HEK293T (cell line): Measurements from ENCODE around the gene CHCHD1.
A peak's percentile ranks its signal among the peaks of the same experiment; 100 is the strongest.
"Not testable (repeated sequence)": the region's sequence is repeated elsewhere in the genome, so short reads cannot be mapped to it uniquely, and the experiment has no call there.

Source experiments
- CTCF ChIA-PET: fragments of 350-600 bp; formaldehyde crosslinking; extraction: SDS; loops from one replicate; lab custom pipeline; 2021; ENCODE audit warnings: antibody characterized with exemption, inconsistent platforms; lab: Yijun Ruan, JAX
- POLR2A ChIA-PET: fragments of 350-600 bp; formaldehyde crosslinking; extraction: SDS; loops from one replicate; lab custom pipeline; 2020; ENCODE audit warnings: antibody characterized with exemption, inconsistent platforms; lab: Yijun Ruan, JAX
- DNase-seq: peaks from one replicate; pipeline ENCODE4 v3.0.0; 2012; ENCODE audit warnings: mixed read lengths; ENCODE audit errors: extremely low spot score
- ARNT ChIP-seq: fragments of 450-650 bp; IDR thresholded peaks from 2 replicates; pipeline ENCODE4 v1.6.1; 2017; ENCODE audit warnings: mild to moderate bottlenecking
- BHLHE40 ChIP-seq: fragments of 450-650 bp; IDR thresholded peaks from 2 replicates; pipeline ENCODE4 v1.6.1; 2016; ENCODE audit warnings: mild to moderate bottlenecking, moderate library complexity, borderline replicate concordance
- CTBP1 ChIP-seq: fragments of 450-650 bp; IDR thresholded peaks from 2 replicates; pipeline ENCODE4 v1.6.1; 2016; ENCODE audit warnings: borderline replicate concordance
- ELF4 ChIP-seq: fragments of 450-650 bp; IDR thresholded peaks from 2 replicates; pipeline ENCODE4 v1.6.1; 2017; ENCODE audit warnings: antibody characterized with exemption
- FOXA1 ChIP-seq: fragments of 450-650 bp; IDR thresholded peaks from 2 replicates; pipeline ENCODE4 v1.6.1; 2016; ENCODE audit warnings: mild to moderate bottlenecking
- FOXK2 ChIP-seq: fragments of 450-650 bp; IDR thresholded peaks from 2 replicates; pipeline ENCODE4 v1.6.1; 2016; ENCODE audit warnings: mild to moderate bottlenecking
- FOXM1 ChIP-seq: fragments of 450-650 bp; IDR thresholded peaks from 2 replicates; pipeline ENCODE4 v1.6.1; 2017; ENCODE audit warnings: mild to moderate bottlenecking, borderline replicate concordance
- HDGF ChIP-seq: fragments of 450-650 bp; IDR thresholded peaks from 2 replicates; pipeline ENCODE4 v1.6.1; 2017; ENCODE audit warnings: antibody characterized with exemption, borderline replicate concordance
- L3MBTL2 ChIP-seq: fragments of 450-650 bp; conservative IDR thresholded peaks from 2 replicates; pipeline ENCODE4 v1.6.1; 2016; ENCODE audit warnings: mild to moderate bottlenecking
- LEF1 ChIP-seq: fragments of 450-650 bp; IDR thresholded peaks from 2 replicates; pipeline ENCODE4 v1.6.1; 2017; ENCODE audit warnings: mild to moderate bottlenecking, borderline replicate concordance
- NFRKB ChIP-seq: fragments of 450-650 bp; IDR thresholded peaks from 2 replicates; pipeline ENCODE4 v1.6.1; 2016; ENCODE audit warnings: mild to moderate bottlenecking, moderate library complexity
- PKNOX1 ChIP-seq: fragments of 450-650 bp; IDR thresholded peaks from 2 replicates; pipeline ENCODE4 v1.6.1; 2016
- SP1 ChIP-seq: fragments of 450-650 bp; IDR thresholded peaks from 2 replicates; pipeline ENCODE4 v1.6.1; 2017
- SUZ12 ChIP-seq: fragments of 450-650 bp; IDR thresholded peaks from 2 replicates; pipeline ENCODE4 v1.6.1; 2016; ENCODE audit warnings: mild to moderate bottlenecking
- TARDBP ChIP-seq: fragments of 450-650 bp; IDR thresholded peaks from 2 replicates; pipeline ENCODE4 v1.6.1; 2016
- ZNF384 ChIP-seq: fragments of 450-650 bp; IDR thresholded peaks from 2 replicates; pipeline ENCODE4 v1.6.1; 2016

The CHCHD1 gene

GRCh38 chr10:73781879-73782748 lies at the start of gene CHCHD1:
Gene CHCHD1, plus strand, starts transcription at chr10:73782048. Its CDS starts 28 bp downstream, at chr10:73782076.
- POLR2A ChIA-PET, result interaction anchor here (0.6 to 5.3 kb wide), 11 partner anchors 9 to 97 kb away, joined by 3 to 68 read pairs (median 5); partner anchors contain the start of gene SEC24C
- TF ChIP-seq BHLHE40 (no peak), ARNT (no peak), LEF1 (no peak), L3MBTL2 (0 out of 2 replicates have a peak, but pooled peaks have one; percentile 23), SP1 (no peak), PKNOX1 (no peak), SUZ12 (no peak), ZNF384 (no peak), TARDBP (no peak)
- CTCF ChIA-PET, result no interaction called here
- peak; percentile 76 for DNase-seq

DNA sequence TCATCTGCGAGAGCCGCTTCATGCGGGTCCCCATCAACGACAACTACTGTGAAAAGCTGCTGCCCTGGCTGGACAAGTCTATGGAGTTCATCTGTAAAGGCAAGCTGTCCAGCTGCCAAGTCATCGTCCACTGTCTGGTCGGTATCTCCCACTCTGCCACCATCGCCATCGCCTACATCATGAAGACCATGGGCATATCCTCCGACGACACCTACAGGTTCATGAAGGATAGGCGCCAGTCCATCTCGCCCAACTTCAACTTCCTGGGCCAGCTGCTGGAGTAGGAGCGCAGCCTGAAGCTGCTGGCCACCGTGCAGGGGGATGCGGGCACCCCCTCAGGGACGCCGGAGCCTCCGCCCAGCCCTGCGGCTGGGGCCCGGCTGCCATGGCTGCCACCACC lies 49.4 kb upstream of the CHCHD1 start:
- no peak for DNase-seq
- POLR2A ChIA-PET, result interaction anchor here (3.4 kb wide), 2 partner anchors 11 to 40 kb away, joined by 22 to 68 read pairs; partner anchors contain the start of gene SEC24C
- TF ChIP-seq FOXK2 (no peak), FOXM1 (no peak), LEF1 (no peak), SP1 (no peak), ZNF384 (no peak), HDGF (no peak), PKNOX1 (no peak)
- CTCF ChIA-PET, result no interaction called here

DNA sequence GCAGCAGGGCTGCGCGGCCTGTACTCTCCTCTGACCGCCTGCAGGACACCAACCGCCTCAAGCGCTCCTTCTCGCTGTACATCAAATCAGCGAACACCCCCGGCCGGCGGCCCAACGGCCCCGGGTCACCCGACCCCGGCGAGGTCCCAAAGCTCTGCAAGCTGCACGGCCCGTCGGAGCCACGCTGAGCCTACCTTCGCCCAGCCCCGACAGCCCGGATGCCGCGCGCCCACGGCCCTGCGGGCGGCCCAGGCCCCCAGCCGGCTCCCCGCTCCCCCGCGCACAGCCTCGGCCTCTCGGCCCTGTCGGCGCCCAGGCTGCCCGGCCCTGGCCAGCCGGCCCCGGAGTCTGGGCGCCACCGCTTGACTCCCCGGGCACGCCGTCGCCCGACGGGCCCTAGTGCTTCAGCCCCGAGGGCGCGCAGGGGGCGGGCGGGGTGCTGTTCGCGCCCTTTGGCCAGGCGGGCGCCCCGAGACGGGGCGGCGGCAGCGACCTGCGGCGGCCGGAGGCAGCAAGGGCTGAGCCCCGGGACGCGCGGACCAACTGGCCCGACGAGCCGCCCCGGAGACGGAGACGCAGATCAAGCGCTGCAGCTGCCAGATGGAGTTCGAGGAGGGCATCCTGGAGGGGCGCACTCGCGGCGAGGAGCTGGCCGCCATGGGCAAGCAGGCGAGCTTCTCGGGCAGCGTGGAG lies 48.8 kb upstream of the CHCHD1 start:
- POLR2A ChIA-PET, result interaction anchor here (1.1 kb wide), 1 partner anchor 10 kb away, joined by 9 read pairs; the partner anchor contains the start of gene SEC24C
- no peak for TF ChIP-seq FOXM1
- TF ChIP-seq FOXK2, result no peak
- no peak for TF ChIP-seq NFRKB
- TF ChIP-seq CTBP1, result no peak
- no peak for TF ChIP-seq ELF4
- no peak for TF ChIP-seq L3MBTL2
- no peak for DNase-seq
- CTCF ChIA-PET, result no interaction called here

GRCh38 chr10:73734028-73734720 lies 47.7 kb upstream of the CHCHD1 start:
- DNase-seq, result no peak
- TF ChIP-seq FOXK2 (no peak), CTBP1 (no peak), NFRKB (no peak), FOXM1 (no peak), TARDBP (no peak), FOXA1 (no peak), PKNOX1 (no peak), L3MBTL2 (no peak), ELF4 (no peak), LEF1 (no peak), ZNF384 (no peak)

GRCh38 chr10:73734796-73735305 lies 47.0 kb upstream of the CHCHD1 start:
- ChIA-PET CTCF (no interaction called here), POLR2A (no interaction called here)
- TF ChIP-seq ARNT (no peak), ZNF384 (no peak), BHLHE40 (no peak)
- DNase-seq, result no peak

More at GRCh38 chr10:73734028-73734720, 47.7 kb upstream of the CHCHD1 start:
- ChIA-PET POLR2A (interaction anchor here (1.1 kb wide), 1 partner anchor 9 kb away, joined by 9 read pairs; the partner anchor contains the start of gene SEC24C), CTCF (no interaction called here)

DNA sequence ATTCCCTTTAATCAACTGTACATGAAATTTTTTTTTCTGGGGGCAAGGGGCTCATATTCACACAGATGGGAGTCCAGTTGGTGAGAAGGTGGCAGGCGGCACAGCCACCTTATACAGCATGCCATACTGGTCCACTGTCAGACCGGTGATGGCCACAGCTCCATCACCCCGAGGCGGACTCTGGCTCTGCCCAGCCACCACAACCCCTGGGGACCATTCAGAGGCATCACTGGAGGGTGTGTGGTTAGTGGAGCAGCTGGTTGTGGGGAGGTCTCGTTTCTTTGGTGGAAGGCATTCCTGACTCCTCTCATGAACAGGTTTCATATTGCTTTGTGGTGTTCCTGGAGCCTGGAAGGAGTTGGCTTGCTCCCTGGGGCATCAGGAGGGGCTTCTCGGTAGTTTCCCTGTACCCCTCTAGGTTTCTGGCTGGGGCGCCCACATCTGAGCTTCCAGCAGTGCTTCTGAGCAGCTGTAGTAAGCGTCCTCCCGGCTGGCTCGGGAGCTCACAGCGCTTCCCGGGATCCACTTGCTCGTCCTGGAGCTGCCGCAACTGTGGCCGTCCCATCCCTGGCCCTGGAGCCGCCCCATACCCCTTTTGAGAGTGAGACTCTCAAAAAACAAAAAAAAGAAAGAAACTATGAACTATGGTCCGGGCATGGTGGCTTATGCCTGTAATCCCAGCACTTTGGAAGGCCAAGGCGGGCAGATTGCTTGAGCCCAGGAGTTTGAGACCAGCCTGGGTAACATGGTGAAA lies 41.2 kb upstream of the CHCHD1 start:
- CTCF ChIA-PET, DNase-seq: not testable (repeated sequence)
- POLR2A ChIA-PET, result interaction anchor here (6.0 kb wide), 1 partner anchor 10 kb away, joined by 68 read pairs; no protein-coding TSS in a partner anchor
